T-helper 17 cell (primary cell): ENCODE results near the gene PAOX. TPM values are rescaled to one million over a fixed set of nuclear protein-coding genes. Genes with fewer than 3 reads are reported as not detected.

Experiments used
- ATAC-seq: fragments of 150-1000 bp; cut with Tn5 transposase; 2 replicates; pipeline ENCODE4 v1.10.0; 2021; ENCODE audit warnings: mild to moderate bottlenecking, moderate library complexity
- DNase-seq, 3 donors: peaks; one replicate each; pipeline versions ENCODE4 v3.0.0 to v3.0.0-alpha.2; 2020 to 2021
- H3K9me3 ChIP-seq: one replicate; pipeline ENCODE4 v1.7.0; 2013; ENCODE audit warnings: low read length, mild to moderate bottlenecking; ENCODE audit not compliant: control insufficient read depth, poor library complexity, severe bottlenecking
- H3K27ac Mint-ChIP-seq: one replicate; pipeline ENCODE4 v1.8.0; 2022; ENCODE audit warnings: mild to moderate bottlenecking, moderate library complexity, mixed read lengths
- H3K27me3 Mint-ChIP-seq: one replicate; pipeline ENCODE4 v1.8.0; 2022; ENCODE audit warnings: mixed read lengths
- H3K36me3 Mint-ChIP-seq: one replicate; pipeline ENCODE4 v1.8.0; 2022; ENCODE audit warnings: low read depth, mixed read lengths
- H3K4me1 Mint-ChIP-seq: one replicate; pipeline ENCODE4 v1.8.0; 2022; ENCODE audit warnings: mild to moderate bottlenecking, mixed read lengths
- H3K4me3 Mint-ChIP-seq: one replicate; pipeline ENCODE4 v1.8.0; 2022; ENCODE audit warnings: mild to moderate bottlenecking, moderate library complexity, mixed read lengths
- total RNA-seq, 4 donors: library from RNA in 2 of 4; stranded (reverse) in 2 of 4; gene quantifications; one replicate each; pipeline ENCODE4 v1.2.3 and lab custom pipeline; 2022 to 2026

The PAOX gene
- total RNA-seq, 2 donors from 2014 or later, result 3.5 to 6.3 TPM

GRCh38 chr10:133390597-133391248 lies 11.7 kb downstream of the PAOX start:
- ATAC-seq (no peak), DNase-seq (no peak)
- Mint-ChIP-seq H3K4me3 (peak overlapping the region; percentile 90), H3K27ac (peak overlapping the region; percentile 87), H3K36me3 (no peaks in the 10 kb centered on the region), H3K4me1 (peaks cover 33% of the 10 kb centered on the region), H3K27me3 (no peaks in the 10 kb centered on the region)
- H3K9me3 ChIP-seq, result no peaks in the 10 kb centered on the region

GRCh38 chr10:133391249-133391635 lies 12.2 kb downstream of the PAOX start:
- no peak for DNase-seq
- no peak for ATAC-seq
- H3K27ac Mint-ChIP-seq, result peak overlapping the region; percentile 87
- H3K36me3 Mint-ChIP-seq, result no peaks in the 10 kb centered on the region
- H3K9me3 ChIP-seq, result no peaks in the 10 kb centered on the region
- H3K27me3 Mint-ChIP-seq, result no peaks in the 10 kb centered on the region
- peak overlapping the region; percentile 63 for H3K4me3 Mint-ChIP-seq
- peaks cover 31% of the 10 kb centered on the region for H3K4me1 Mint-ChIP-seq

GRCh38 chr10:133391761-133392518 lies 12.9 kb downstream of the PAOX start:
- H3K27ac Mint-ChIP-seq, result peak overlapping the region; percentile 87

GRCh38 chr10:133393401-133394063 lies 14.5 kb downstream of the PAOX start:
- Mint-ChIP-seq H3K27ac (peak overlapping the region; percentile 16), H3K27me3 (no peaks in the 10 kb centered on the region), H3K36me3 (peaks cover 3% of the 10 kb centered on the region), H3K4me1 (peaks cover 39% of the 10 kb centered on the region), H3K4me3 (peak overlapping the region; percentile 91)
- DNase-seq, result no peak
- ATAC-seq, result no peak
- no peaks in the 10 kb centered on the region for H3K9me3 ChIP-seq

More at GRCh38 chr10:133391761-133392518, 12.9 kb downstream of the PAOX start:
- ATAC-seq (no peak), DNase-seq (no peak)
- Mint-ChIP-seq H3K4me3 (peak overlapping the region; percentile 63), H3K4me1 (peaks cover 32% of the 10 kb centered on the region), H3K27me3 (no peaks in the 10 kb centered on the region), H3K36me3 (no peaks in the 10 kb centered on the region)
- no peaks in the 10 kb centered on the region for H3K9me3 ChIP-seq

GRCh38 chr10:133394064-133394663 lies 15.1 kb downstream of the PAOX start, which contains the start of gene MTG1:
Gene MTG1, plus strand, starts transcription at chr10:133394157. Its CDS starts 64 bp downstream, at chr10:133394221.
- Mint-ChIP-seq H3K27me3 (no peaks in the 10 kb centered on the region), H3K4me1 (peaks cover 33% of the 10 kb centered on the region), H3K36me3 (peaks cover 3% of the 10 kb centered on the region), H3K27ac (peak within 1 kb of the TSS; percentile 91), H3K4me3 (peak within 1 kb of the TSS; percentile 91)
- DNase-seq (peak; percentile 92 to 96 (median 93)), ATAC-seq (peak; percentile 85)
- no peaks in the 10 kb centered on the region for H3K9me3 ChIP-seq

- H3K36me3 Mint-ChIP-seq, result peaks cover 3% of the 10 kb centered on the region
- no peaks in the 10 kb centered on the region for H3K27me3 Mint-ChIP-seq
- ATAC-seq (no peak), DNase-seq (no peak)
- peaks cover 30% of the 10 kb centered on the region for H3K4me1 Mint-ChIP-seq
- peak overlapping the region; percentile 91 for H3K4me3 Mint-ChIP-seq
- H3K27ac Mint-ChIP-seq, result peak overlapping the region; percentile 91
- no peaks in the 10 kb centered on the region for H3K9me3 ChIP-seq
Measured at GRCh38 chr10:133394801-133395221, 15.7 kb downstream of the PAOX start.

- Mint-ChIP-seq H3K36me3 (peaks cover 3% of the 10 kb centered on the region), H3K4me1 (peaks cover 34% of the 10 kb centered on the region), H3K27ac (no peak overlapping the region), H3K27me3 (no peaks in the 10 kb centered on the region), H3K4me3 (no peak overlapping the region)
- DNase-seq (no peak), ATAC-seq (no peak)
- H3K9me3 ChIP-seq, result no peaks in the 10 kb centered on the region
Measured at GRCh38 chr10:133396035-133396624, 17.1 kb downstream of the PAOX start.

- Mint-ChIP-seq H3K27ac (peak overlapping the region; percentile 72), H3K27me3 (no peaks in the 10 kb centered on the region), H3K4me1 (peaks cover 38% of the 10 kb centered on the region), H3K4me3 (no peak overlapping the region), H3K36me3 (peaks cover 6% of the 10 kb centered on the region)
- H3K9me3 ChIP-seq, result no peaks in the 10 kb centered on the region
- no peak for ATAC-seq
- no peak for DNase-seq
Measured at GRCh38 chr10:133397938-133398337, 18.9 kb downstream of the PAOX start.

- DNase-seq, result no peak
- Mint-ChIP-seq H3K27ac (no peak overlapping the region), H3K27me3 (no peaks in the 10 kb centered on the region), H3K4me1 (peaks cover 39% of the 10 kb centered on the region), H3K36me3 (peaks cover 11% of the 10 kb centered on the region), H3K4me3 (no peak overlapping the region)
- H3K9me3 ChIP-seq, result no peaks in the 10 kb centered on the region
- ATAC-seq, result no peak
Measured at GRCh38 chr10:133399123-133399601, 20.1 kb downstream of the PAOX start.

- ATAC-seq (peak; percentile 27), DNase-seq (no peak)
- Mint-ChIP-seq H3K36me3 (peaks cover 12% of the 10 kb centered on the region), H3K27ac (peak overlapping the region; percentile 81), H3K27me3 (no peaks in the 10 kb centered on the region), H3K4me3 (peak overlapping the region; percentile 66), H3K4me1 (peaks cover 46% of the 10 kb centered on the region)
- H3K9me3 ChIP-seq, result no peaks in the 10 kb centered on the region
Measured at GRCh38 chr10:133400624-133401424, 21.8 kb downstream of the PAOX start.

GRCh38 chr10:133401500-133401899 lies 22.4 kb downstream of the PAOX start:
- H3K4me1 Mint-ChIP-seq, result peaks cover 50% of the 10 kb centered on the region

More at GRCh38 chr10:133401500-133401899, 22.4 kb downstream of the PAOX start:
- DNase-seq (no peak), ATAC-seq (no peak)
- H3K9me3 ChIP-seq, result no peaks in the 10 kb centered on the region
- H3K27ac Mint-ChIP-seq, result no peak overlapping the region
- H3K36me3 Mint-ChIP-seq, result peaks cover 15% of the 10 kb centered on the region
- no peak overlapping the region for H3K4me3 Mint-ChIP-seq
- H3K27me3 Mint-ChIP-seq, result no peaks in the 10 kb centered on the region
